HL-60/S4 (cell line): ENCODE results near the gene TRIM10.
"Not testable (repeated sequence)": the region's sequence is repeated elsewhere in the genome, so short reads cannot be mapped to it uniquely, and the experiment has no call there.

Experiments used
- in situ Hi-C: fragments of 300-500 bp; cut with MboI; formaldehyde crosslinking; loops from 2 replicates; pipeline ENCODE4 v1.14.3; 2022; ENCODE audit warnings: low sequenced_read_pairs

TRIM10 gene

DNA sequence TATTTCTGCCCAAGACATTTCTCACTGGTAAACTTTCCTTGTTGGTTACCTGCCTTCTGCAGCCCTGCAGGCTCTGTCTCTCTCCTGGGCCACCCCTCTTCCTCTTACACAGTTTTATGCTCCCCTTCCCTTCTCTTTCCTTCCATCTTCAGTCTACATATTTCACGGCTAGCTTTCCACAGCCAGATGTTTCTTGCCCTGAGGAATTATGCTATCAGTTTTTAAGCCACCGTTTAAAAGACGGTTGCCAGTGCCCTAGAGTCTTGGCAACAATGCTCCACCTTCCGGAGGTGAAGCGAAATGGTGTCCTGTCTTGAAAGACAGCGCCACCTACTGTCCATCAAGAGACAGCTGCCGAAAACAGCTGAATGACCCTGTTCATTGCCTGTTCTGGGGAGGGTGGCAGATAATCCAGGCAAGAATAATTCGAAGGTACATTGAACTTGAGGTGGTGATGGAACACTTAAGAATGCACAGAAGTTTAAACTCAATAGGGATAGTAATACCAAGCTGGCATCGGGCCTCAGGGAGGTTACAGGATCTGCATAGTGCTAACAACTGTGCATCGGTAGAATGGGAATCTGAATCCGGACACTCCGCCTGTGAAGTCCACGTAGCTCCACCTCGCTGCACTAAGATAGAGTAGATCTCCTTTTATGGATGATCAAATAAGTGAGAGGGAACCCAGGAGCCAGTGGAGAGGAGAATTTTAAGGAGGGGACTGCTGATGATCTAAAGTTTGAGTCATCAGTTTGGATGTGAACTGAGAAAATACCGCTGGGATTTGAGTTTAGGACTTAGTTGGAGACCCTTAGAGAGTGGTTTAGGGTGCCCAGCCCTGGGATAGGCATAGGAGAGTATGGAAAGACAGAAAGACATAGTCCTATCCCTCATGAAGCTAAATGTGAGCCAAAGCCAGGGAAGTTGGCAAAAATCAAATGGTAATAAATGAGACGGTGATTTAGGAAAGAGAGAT lies 29.8 kb downstream of the TRIM10 start:
- in situ Hi-C loops: no loop called here

- in situ Hi-C loops: no loop called here
Measured at GRCh38 chr6:30130179-30130679, 30.8 kb downstream of the TRIM10 start.

- in situ Hi-C loops: no loop called here
Measured at GRCh38 chr6:30129265-30130178, 31.5 kb downstream of the TRIM10 start.

- in situ Hi-C loops: no loop called here
Measured at GRCh38 chr6:30127238-30128093, 33.5 kb downstream of the TRIM10 start.

DNA sequence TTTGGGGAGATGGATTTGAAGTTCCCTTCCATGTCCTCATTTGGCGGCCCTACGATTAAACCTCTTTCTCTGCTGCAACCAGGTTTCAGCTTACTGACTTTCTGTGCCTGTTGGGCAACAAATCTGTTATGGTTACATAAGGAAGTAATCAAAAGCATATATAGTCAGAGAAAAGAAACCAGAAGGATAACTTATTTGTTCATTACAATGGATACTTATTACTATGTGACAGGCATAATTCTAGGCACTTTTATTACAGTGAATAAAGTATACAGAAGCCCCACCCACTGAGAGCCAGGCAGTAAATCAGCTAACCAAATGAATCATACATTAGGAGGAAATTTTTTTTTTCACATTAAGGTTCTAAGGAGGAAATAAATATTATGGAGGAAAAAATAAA lies 38.5 kb downstream of the TRIM10 start:
- in situ Hi-C loops: no loop called here

DNA sequence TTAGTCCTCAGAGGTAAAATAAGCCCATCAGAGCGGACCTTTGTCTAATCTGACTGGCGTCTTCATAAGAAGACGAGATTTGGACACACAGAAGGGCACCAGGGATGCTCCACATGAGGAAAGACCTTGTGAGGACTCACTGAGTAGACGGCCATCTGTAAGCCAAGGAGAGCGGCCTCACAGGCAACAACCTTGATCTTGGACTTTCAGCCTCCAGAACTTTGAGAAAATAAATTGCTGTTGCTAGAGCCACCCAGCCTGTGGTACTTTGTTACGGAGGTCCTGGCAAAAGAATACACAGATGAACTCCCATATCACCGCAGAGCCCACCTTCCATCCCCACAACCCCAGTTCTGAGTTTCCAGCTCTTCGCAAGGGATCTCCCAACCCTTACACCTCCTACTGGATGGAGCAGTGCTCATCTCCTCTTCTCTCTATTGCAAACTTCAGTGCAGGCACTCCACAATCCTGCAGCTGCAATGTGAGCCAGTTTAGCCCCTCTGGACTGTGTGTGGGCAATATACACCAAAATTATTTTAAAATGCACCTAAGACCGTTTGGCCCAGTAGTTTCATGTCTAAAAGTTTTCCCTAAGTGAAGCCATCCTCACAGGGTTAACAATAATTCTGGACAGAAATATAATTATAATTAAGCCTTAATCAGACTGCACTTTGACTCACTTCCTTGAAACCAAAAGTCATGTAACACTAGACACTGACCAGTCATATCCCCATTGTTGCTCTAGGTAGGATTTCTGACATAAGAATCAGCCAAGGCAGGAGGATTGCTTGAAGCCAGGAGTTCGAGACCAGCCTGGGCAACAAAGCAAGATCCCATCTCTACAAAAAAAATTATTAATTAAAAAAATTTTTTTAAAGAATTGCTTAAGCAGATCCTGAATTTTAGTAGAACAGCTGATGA lies 39.3 kb downstream of the TRIM10 start:
- in situ Hi-C loops: no loop called here

- in situ Hi-C loops: not testable (repeated sequence)
Measured at GRCh38 chr6:30118691-30119090, 42.3 kb downstream of the TRIM10 start.

GRCh38 chr6:30116724-30117123 lies 44.3 kb downstream of the TRIM10 start:
- in situ Hi-C loops: no loop called here

- in situ Hi-C loops: no loop called here
Measured at GRCh38 chr6:30113841-30114240, 47.2 kb downstream of the TRIM10 start.

DNA sequence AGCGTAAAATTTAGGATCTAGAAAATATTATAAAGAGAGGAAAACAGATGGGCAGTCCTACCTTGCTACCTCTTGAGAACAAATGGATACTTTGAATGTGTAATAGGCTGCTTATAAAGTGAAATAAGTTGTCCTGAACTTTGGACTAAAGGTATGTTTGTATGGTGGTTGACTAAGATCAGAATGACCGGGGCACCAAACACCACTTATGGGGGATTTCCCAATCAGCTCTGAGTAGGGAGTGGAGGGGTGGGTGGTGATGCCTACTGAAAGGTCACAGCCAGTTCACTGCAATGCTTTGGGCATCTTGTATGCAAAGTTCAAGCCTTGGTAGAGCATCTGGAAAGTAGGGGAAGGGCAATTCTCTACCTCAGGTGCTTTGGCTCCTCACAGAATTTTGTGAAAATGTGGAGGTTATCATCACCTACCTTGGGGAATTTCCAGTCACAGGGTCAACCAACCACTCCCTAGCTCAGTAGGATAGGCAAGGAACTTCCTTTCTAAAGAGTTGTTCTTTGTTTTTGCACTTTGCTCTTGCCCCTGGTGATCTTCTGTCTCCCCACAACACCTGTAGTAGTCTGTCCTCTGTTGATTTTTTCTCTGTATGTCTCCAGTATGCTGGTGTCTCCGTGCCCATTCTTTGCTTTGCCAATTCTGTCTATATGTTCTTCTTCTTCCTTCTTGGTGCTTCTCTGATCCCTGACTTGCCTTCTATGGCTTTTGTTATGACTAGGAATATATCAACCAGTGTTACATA lies 47.8 kb downstream of the TRIM10 start, which contains the start of gene TRIM31:
TRIM31 (minus strand) TSS at position 88 of the 757 bp plus-strand sequence. CDS start 285 bp downstream, outside the sequence.
- in situ Hi-C loops: no loop called here

DNA sequence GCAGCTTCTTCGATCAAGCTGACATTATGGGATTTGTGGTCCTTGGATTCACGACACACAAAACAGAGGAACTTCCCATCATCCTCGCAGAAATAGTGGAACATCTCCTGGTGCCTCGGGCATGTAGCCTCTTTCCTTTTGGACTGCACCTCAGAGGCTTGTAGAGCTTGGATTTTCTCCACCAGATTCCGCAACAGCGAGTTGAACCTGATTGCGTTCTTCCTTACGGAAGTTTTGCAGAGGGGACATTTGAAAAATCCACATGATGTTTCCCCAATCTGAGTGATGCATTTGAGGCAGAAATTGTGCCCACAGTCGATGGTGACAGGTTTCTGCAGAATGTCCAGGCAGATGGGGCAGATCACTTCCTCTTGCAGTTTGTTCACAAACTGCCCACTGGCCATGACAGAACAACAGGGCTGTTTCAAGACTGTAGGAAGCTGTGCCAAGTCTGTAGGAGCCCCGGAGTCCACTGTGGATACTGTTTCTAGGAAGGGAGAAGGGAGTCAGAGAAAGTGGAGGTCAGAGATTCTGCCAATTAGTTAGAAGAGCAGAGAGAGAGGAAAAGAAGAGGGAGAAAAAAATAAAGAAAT lies 48.5 kb downstream of the TRIM10 start:
- in situ Hi-C loops: no loop called here

- in situ Hi-C loops: no loop called here
Measured at GRCh38 chr6:30111266-30111856, 49.6 kb downstream of the TRIM10 start.

DNA sequence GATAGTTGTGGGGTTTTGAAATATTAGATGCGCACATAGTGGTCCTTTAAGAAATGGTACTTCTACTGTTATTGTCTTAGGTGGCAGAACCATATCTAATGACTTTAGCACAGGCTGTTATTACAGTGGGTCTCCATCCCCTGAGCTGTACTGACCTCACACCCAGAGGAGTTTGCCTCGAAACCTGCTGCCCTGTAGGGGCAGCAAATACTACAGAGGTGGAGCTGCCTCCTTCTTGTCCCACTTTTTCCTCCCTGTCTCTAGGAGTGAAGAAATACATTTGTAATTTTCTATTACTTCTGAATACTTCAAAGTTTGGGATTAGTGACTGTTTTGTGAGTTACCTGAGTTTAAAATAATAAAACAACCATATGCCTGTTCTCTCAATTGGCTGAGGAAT lies 56.4 kb downstream of the TRIM10 start:
- in situ Hi-C loops: no loop called here

DNA sequence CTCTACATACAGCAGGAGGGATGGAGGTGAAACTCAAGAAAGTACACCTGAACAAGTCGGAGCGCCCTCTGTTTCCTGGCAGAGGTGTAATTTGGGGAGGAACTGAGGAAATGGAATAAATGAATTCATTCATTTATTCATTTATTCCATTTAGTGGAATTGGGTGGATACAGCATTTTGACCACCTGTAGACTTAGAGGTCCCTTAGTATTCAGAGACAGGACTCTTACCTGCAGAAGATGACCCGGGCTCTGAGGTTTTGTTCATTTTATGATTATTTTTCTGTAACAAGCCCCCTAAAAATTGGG lies 57.2 kb downstream of the TRIM10 start:
- in situ Hi-C loops: no loop called here

- in situ Hi-C loops: no loop called here
Measured at GRCh38 chr6:30102970-30103871, 57.8 kb downstream of the TRIM10 start.

DNA sequence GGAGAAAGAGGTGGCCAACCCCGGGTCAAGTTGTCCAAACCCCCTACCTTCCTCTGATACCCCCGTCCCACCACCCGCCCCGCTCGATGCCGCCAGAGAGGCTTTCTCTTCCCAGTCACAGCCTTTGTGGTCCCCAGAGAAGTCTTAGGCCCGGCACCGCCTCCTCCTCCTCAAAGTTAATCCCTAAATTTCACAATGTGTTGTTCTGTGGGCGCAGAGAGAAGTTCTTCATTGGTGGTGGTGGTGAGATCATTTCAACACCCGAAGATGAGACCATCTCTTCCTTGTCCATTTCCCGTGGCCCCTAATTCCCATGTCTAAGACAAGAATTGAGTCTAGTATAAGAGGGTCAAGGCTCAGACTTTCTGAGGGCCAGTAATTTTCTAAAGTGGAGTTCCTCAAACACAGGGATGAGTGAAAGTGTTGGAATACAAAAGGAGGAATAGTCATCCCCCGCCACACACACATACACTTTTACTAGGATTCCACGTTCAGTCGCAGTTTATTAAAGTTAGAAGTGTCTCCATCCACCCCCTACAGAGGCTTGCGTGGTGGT lies 58.5 kb downstream of the TRIM10 start:
- in situ Hi-C loops: no loop called here
